Astrocyte of the cerebellum (primary cell): ENCODE measurements around the gene ARID4B.
"Not testable (repeated sequence)": the region's sequence is repeated elsewhere in the genome, so short reads cannot be mapped to it uniquely, and the experiment has no call there.

Experiments used
- DNase-seq: peaks from one replicate; pipeline ENCODE4 v3.0.0-alpha.2; 2011; ENCODE audit warnings: low read depth
- H3K4me3 ChIP-seq: 2 replicates; pipeline ENCODE4 v1.5.1; 2011; ENCODE audit warnings: mild to moderate bottlenecking, low read depth, low read length, moderate library complexity
- in situ Hi-C: cut with HindIII; loops from 2 replicates; pipeline ENCODE4 v1.10.0; 2017; ENCODE audit warnings: low sequenced_read_pairs
- TF ChIP-seq, protein P1 (sequence below): IDR thresholded peaks from 2 replicates; pipeline ENCODE4 v1.5.1; 2012; ENCODE audit warnings: low read length, low read depth, moderate library complexity, mild to moderate bottlenecking; ENCODE audit errors: missing control alignments

ARID4B gene

DNA sequence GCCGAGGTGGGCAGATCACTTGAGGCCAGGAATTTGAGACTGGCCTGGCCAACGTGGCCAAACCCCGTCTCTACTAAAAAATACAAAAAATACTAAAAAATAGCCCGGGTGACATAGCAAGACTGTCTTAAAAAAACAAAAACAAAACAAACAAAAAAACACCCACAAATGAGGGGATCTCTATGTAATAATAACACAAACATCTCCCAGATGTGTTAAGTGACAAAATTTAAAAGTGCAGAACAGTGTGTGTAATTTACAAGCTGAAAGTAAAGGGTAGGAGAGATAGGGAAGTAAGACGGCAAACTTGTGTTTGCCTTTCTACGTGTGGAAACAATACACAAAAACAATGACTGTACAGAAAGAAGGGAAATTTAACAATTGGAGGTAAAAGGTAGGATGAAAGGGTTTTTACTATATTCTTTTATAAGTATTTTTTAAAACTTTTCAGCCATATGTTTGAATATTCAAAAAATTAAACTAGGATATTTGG, 36.3 kb downstream of the ARID4B start:
- TF ChIP-seq, protein P1, sequence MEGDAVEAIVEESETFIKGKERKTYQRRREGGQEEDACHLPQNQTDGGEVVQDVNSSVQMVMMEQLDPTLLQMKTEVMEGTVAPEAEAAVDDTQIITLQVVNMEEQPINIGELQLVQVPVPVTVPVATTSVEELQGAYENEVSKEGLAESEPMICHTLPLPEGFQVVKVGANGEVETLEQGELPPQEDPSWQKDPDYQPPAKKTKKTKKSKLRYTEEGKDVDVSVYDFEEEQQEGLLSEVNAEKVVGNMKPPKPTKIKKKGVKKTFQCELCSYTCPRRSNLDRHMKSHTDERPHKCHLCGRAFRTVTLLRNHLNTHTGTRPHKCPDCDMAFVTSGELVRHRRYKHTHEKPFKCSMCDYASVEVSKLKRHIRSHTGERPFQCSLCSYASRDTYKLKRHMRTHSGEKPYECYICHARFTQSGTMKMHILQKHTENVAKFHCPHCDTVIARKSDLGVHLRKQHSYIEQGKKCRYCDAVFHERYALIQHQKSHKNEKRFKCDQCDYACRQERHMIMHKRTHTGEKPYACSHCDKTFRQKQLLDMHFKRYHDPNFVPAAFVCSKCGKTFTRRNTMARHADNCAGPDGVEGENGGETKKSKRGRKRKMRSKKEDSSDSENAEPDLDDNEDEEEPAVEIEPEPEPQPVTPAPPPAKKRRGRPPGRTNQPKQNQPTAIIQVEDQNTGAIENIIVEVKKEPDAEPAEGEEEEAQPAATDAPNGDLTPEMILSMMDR, result no peak
- DNase-seq, result no peak
- H3K4me3 ChIP-seq, result no peak overlapping the region
- in situ Hi-C loops, result no loop called here

DNA sequence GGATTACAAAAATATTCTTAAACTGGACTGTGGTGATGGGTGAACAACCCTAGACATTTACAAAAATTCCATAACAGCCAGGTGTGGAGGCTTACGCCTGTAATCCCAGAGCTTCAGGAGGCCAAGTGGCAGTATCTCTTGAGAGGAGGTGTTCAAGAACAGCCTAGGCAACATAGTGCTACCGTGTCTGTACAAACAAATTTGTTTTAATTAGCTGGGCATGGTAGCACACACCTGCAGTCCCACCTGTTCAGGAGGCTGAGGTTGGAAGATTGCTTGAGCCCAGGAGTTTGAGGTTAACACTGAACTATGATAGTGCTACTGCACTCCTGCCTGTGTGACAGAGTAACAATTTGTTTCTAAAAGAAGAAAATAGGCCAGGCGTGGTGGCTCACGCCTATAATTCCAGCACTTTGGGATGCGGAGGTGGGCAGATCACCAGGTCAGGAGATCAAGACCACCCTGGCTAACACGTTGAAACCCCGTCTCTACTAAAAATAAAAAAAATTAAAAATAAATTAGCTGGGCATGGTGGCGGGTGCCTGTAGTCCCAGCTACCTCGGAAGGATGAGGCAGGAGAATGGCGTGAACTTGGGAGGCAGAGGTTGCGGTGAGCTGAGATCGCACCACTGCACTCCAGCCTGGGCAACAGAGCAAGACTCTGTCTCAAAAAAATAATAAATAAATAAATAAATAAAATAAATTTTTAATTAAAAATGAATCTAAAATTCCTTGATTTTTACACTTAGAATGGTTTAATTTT, 37.1 kb downstream of the ARID4B start:
- TF ChIP-seq, protein P1, result no peak
- no peak overlapping the region for H3K4me3 ChIP-seq
- in situ Hi-C loops, result no loop called here
- no peak for DNase-seq

GRCh38 chr1:235289859-235290739, 37.9 kb downstream of the ARID4B start:
- TF ChIP-seq, protein P1, result no peak
- no peak overlapping the region for H3K4me3 ChIP-seq
- no peak for DNase-seq
- in situ Hi-C loops, result no loop called here

DNA sequence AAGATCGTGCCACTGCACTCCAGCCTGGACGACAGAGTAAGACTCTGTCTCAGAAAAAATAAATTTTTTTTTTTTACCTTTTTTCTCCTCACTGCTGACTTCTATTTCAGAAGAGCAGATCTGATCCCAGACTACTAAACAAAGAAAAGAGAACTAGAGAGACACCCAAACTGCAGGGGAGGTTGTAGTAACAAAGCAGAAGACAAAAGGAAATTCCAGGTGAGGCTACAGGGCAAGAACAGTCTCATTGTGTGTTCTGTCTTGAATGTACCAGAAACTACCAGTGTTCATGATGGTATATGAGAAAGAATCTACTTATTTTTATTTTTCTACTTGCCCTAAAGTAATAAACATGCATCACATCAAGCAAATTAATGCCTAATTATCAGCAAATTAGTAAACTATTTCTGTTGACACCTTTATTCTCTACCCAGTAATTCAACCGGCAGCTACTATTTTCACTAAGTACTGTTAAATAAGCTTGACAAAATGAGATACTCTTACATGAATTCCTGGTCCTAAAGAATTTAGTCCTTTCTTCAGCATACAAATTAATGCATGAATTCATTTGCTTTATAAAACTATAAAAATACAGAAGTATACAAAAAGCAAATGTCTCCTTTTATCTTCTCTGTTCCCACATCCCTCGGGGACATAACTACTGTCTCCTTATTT, 40.6 kb downstream of the ARID4B start:
- TF ChIP-seq, protein P1, result no peak
- no peak for DNase-seq
- H3K4me3 ChIP-seq, result no peak overlapping the region
- in situ Hi-C loops, result no loop called here

DNA sequence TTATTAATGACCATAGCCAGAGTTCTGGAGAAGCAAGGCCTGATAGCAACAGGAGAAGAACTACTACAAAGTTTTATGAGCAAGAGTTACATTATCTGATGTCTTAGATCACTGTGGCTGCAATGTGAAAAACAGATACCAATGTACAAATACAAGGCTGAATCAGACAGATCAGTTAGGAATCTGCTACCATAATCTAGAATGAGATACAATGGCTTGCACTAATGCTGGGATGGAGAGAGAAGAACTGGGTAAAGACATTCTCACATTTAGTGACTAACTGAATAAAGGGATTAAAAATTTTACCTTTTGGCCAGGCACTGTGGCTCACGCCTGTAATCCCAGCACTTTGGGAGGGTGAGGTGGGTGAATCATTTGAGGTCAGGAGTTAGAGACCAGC, 41.3 kb downstream of the ARID4B start:
- TF ChIP-seq, protein P1, result no peak
- DNase-seq, result no peak
- in situ Hi-C loops, result no loop called here
- no peak overlapping the region for H3K4me3 ChIP-seq

GRCh38 chr1:235284231-235284769, 43.7 kb downstream of the ARID4B start:
- in situ Hi-C loops, result no loop called here
- TF ChIP-seq, protein P1, result no peak
- no peak overlapping the region for H3K4me3 ChIP-seq
- DNase-seq, result no peak

DNA sequence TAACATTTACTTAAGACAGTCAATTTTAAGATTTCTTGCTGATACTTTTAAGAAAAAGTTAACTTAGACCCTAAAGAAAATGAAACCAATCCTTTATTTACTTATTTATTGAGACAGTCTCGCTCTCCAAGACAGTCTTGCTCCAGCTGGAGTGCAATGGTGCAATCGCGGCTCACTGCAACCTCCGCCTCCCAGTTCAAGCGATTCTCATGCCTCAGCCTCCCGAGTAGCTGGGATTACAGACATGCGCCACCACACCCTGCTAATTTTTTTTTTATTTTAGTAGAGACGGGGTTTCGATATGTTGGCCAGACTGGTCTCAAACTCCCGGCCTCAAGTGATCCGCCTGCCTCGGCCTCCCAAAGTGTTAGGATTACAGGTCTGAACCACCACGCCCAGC, 44.3 kb downstream of the ARID4B start:
- in situ Hi-C loops, DNase-seq: not testable (repeated sequence)

More for the DNA sequence above, 44.3 kb downstream of the ARID4B start:
- not testable (repeated sequence) for H3K4me3 ChIP-seq
